SU-DHL-6 (cell line): Measurements from ENCODE around the gene TGFBRAP1.

Source experiments
- EZH2phosphoT487 ChIP-seq: fragments of 200-600 bp; sonication (generic), shearing (Covaris generic); conservative IDR thresholded peaks from 2 replicates; pipeline ENCODE4 v1.6.1; 2018; ENCODE audit warnings: mild to moderate bottlenecking, antibody characterized with exemption, low read length, moderate library complexity, mixed read lengths
- TF ChIP-seq, protein P1 (sequence below): fragments of 200-600 bp; sonication (generic); IDR thresholded peaks from one replicate; pipeline ENCODE4 v1.5.1; 2017; ENCODE audit warnings: antibody characterized with exemption, mild to moderate bottlenecking, low read length, moderate library complexity; ENCODE audit not compliant: insufficient read depth, poor library complexity, severe bottlenecking

DNA sequence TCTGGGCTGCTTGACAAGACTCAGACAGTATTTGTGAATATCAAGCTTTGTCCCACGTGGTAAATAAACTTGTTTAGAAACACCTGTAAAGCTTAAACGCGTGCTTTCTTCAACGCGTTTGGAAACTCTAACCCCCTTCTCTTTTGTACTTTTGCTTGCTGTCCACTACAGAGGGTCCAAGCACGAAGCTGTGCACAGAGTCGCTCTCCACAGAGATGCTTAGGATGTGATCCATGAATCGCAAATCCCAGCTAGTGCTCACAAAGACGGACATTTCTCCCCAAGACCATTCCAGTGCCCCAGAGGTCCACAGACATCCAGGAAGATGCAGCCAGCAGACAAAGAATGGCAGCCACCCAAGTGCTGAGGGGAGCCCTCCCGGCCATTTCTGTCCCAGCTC is 88.1 kb downstream of the TGFBRAP1 start, which contains the start of gene GPR45:
- TF ChIP-seq, protein P1, sequence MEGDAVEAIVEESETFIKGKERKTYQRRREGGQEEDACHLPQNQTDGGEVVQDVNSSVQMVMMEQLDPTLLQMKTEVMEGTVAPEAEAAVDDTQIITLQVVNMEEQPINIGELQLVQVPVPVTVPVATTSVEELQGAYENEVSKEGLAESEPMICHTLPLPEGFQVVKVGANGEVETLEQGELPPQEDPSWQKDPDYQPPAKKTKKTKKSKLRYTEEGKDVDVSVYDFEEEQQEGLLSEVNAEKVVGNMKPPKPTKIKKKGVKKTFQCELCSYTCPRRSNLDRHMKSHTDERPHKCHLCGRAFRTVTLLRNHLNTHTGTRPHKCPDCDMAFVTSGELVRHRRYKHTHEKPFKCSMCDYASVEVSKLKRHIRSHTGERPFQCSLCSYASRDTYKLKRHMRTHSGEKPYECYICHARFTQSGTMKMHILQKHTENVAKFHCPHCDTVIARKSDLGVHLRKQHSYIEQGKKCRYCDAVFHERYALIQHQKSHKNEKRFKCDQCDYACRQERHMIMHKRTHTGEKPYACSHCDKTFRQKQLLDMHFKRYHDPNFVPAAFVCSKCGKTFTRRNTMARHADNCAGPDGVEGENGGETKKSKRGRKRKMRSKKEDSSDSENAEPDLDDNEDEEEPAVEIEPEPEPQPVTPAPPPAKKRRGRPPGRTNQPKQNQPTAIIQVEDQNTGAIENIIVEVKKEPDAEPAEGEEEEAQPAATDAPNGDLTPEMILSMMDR = no peak
- TF ChIP-seq EZH2phosphoT487 = no peak
